Activated naive CD4-positive, alpha-beta T cell treated with anti-CD3 and anti-CD28 coated beads, Interleukin-2, amount 10 ng/mL, durations not matched to agents 7 days and 5 days (primary cell): Measurements from ENCODE around the gene MRPL10.

Experiments
- CTCF ChIA-PET: fragments of 350-600 bp; sonication (Branson Sonifier 250); formaldehyde crosslinking; loops from one replicate; lab custom pipeline; 2021; ENCODE audit warnings: antibody characterized with exemption; lab: Charles Lee
- DNase-seq: peaks from one replicate; pipeline ENCODE4 v3.0.0-alpha.2; 2020
- H3K27ac Mint-ChIP-seq: one replicate; pipeline ENCODE4 v1.8.0; 2021; ENCODE audit warnings: mild to moderate bottlenecking, moderate library complexity, mixed read lengths
- H3K27me3 Mint-ChIP-seq: one replicate; pipeline ENCODE4 v1.8.0; 2021; ENCODE audit warnings: mild to moderate bottlenecking, mixed read lengths
- H3K36me3 Mint-ChIP-seq: one replicate; pipeline ENCODE4 v1.8.0; 2021; ENCODE audit warnings: mixed read lengths
- H3K4me1 Mint-ChIP-seq: one replicate; pipeline ENCODE4 v1.8.0; 2021; ENCODE audit warnings: mixed read lengths
- H3K4me3 Mint-ChIP-seq: one replicate; pipeline ENCODE4 v1.8.0; 2021; ENCODE audit warnings: mild to moderate bottlenecking, moderate library complexity, mixed read lengths
- H3K9me3 Mint-ChIP-seq: one replicate; pipeline ENCODE4 v1.8.0; 2021; ENCODE audit warnings: mixed read lengths

The MRPL10 gene

DNA sequence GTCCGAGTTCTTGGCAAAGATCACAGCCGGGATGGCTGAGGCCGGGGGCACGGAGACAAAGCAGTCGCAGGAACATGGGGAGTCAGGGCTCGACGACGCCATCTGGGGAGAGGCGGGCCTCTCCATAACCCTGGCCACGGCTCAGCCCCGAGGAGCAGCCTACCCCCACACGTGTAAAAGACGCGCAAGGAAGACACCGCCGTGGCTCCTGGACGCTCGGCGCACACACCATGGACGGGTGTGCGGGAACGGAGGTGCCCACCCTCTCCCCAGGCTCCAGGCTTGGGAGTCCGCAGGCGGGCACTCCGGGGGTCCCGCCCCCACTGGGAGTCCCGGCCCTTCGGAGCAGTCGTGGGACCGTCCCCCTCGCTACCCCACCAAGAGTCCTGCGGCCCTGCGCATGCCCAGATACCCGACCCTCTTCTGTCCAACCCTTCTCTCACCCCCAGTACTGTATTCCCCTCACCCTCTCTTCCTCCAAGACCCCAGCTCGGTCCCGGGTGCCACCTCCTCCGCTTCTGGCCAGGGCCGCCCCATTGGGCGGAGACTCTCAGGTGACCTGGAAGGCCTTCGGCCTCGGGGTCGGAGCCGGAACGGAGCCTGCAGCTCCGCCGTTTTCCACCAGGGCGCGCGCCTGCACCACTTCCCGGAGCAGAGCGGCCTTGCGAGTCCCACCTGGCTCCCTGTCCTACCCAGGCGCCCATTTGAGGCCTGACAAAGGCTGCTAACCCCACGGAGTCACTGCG is 9.6 kb upstream of the MRPL10 start, which contains the start of gene SCRN2:
Gene SCRN2, minus strand, starts transcription at position 532 of the 746 bp plus-strand sequence. Its CDS starts 430 bp downstream, at position 102.
- Mint-ChIP-seq H3K4me3 (peak within 1 kb of the TSS; percentile 98), H3K9me3 (no peaks in the 10 kb centered on the region), H3K4me1 (peaks cover 42% of the 10 kb centered on the region)

DNA sequence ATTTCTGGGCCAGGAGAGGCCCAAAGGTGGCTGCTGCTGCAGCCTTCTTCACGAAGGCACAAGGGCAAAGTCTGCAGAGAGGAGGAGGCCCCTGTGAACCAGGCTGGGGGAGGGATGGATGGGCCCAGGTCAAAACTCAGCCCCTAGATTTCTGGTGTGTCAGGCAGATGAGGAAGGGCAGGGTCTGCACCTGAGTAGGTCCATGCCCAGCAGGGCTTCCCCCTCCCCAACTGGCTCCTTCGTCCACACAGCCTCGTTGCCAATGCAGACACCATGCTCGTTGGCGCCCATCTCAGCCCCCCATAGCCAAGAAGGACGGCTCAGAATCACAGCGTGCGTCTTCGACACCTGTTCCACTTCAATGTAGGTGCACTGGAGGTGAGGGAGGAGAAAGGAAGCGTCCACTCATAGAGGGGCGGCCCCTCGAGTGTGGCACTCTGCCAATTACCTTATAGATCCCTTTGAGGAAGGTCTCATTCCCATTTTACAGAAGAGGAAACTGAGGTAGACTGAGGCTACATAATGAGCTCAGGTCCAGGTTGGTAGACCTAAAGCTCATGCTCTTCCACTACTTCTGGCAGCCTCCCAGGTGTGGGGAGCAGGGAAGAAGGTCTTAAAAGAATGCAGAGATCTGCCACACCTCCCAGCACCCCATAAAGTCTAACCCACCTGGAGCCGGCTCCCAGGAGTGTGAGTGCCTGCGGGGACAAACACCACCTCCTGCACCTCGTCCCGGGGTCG is 8.8 kb upstream of the MRPL10 start:
- Mint-ChIP-seq H3K4me1 (peaks cover 49% of the 10 kb centered on the region), H3K9me3 (no peaks in the 10 kb centered on the region), H3K4me3 (peak overlapping the region; percentile 98), H3K27ac (peak overlapping the region; percentile 42), H3K36me3 (peaks cover 4% of the 10 kb centered on the region), H3K27me3 (peaks cover 18% of the 10 kb centered on the region)
- DNase-seq = no peak
- CTCF ChIA-PET = interaction anchor here (0.8 to 20.4 kb wide), 12 partner anchors 9 to 178 kb away, joined by 3 to 547 read pairs (median 6); partner anchors contain the start of genes CDK5RAP3, LRRC46, MRPL10 and PNPO

More for the DNA sequence above, 9.6 kb upstream of the MRPL10 start, which contains the start of gene SCRN2:
- H3K36me3 Mint-ChIP-seq = peaks cover 4% of the 10 kb centered on the region
- peaks cover 25% of the 10 kb centered on the region for H3K27me3 Mint-ChIP-seq
- CTCF ChIA-PET = interaction anchor here (0.6 to 20.4 kb wide), 19 partner anchors 10 to 314 kb away, joined by 3 to 547 read pairs (median 4); partner anchors contain the start of genes CDK5RAP3, LRRC46, MRPL10 and OSBPL7
- H3K27ac Mint-ChIP-seq = peak within 1 kb of the TSS; percentile 87
- peak; percentile 91 for DNase-seq

DNA sequence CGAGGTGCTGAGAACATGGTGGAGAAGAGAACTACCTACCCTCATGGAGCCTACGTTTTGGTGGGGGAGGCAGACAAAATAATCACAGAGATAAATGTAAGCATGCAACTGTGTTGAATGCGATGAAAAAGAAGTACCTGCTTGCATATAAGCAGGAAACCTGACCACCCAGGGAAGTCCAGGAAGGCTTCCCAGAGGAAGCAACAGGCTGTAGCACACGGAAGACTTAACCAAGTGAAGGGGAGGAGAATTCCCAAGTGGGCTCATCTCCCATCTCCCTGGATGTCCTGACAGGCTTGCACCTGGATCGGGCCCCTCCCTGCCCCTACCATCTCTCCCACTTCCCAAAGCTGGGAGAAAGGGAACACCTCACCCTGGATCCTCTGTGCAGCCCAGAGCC is 7.7 kb upstream of the MRPL10 start:
- Mint-ChIP-seq H3K4me1 (peaks cover 60% of the 10 kb centered on the region), H3K4me3 (no peak overlapping the region), H3K27ac (no peak overlapping the region), H3K36me3 (peaks cover 4% of the 10 kb centered on the region), H3K27me3 (peaks cover 7% of the 10 kb centered on the region), H3K9me3 (no peaks in the 10 kb centered on the region)
- CTCF ChIA-PET = interaction anchor here (2.8 to 20.4 kb wide), 2 partner anchors 48 to 136 kb away, joined by 7 to 547 read pairs; partner anchors contain the start of gene SP2
- no peak for DNase-seq

DNA sequence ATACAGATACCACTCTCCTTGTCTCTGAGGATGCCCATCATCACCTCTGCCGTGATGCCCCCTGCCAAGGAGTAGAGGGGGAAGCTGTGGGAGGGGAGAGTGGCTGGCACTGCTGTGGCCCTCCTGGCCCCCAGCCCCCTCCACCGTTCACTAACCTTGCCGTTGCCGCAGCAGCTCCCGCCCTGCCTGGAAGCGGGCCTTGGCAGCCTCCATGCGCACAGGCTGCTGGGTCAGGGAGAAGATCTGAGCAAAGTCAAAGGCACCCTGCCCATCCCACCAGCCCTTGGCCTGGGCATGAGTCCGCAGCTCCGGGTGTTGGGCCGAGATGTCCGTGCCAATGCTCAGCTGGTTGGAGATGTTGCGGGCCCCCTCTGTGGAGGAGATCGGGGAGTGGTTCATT is 7.3 kb upstream of the MRPL10 start:
- Mint-ChIP-seq H3K4me1 (peaks cover 64% of the 10 kb centered on the region), H3K4me3 (no peak overlapping the region), H3K27me3 (peaks cover 4% of the 10 kb centered on the region)

DNA sequence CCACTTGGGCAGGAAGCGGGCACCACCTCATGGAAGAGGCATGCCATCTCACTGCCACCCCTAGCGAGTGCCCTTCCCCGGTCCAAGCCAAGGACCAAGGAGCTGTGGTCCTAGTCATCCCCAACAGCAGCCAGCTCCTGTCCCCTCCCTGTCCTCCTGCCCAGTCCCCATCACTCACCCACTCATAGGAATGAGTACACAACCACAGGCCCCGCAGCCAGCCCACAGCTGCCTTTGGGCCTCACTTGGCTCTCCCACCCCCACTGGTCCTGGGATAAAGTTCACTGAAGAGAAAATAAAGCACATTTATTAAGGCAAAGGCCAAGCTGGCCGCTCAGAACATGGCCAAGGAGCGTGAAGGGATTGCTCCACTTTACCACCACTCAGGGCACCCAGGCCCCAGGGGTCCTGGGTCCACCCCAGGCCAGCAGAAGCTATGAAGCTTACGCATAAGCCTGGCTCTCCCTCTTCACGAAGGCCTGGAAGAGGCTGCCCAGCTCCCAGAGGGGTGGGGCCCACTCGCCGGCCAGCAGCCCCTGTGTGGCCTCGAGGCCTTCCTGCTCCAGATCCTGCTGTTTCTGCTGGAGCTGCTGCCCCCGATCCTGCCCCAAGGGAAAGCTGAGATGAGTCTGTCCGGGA is 6.2 kb upstream of the MRPL10 start:
- DNase-seq = no peak
- Mint-ChIP-seq H3K4me1 (peaks cover 64% of the 10 kb centered on the region), H3K36me3 (peaks cover 4% of the 10 kb centered on the region), H3K27me3 (no peaks in the 10 kb centered on the region), H3K9me3 (no peaks in the 10 kb centered on the region), H3K4me3 (no peak overlapping the region), H3K27ac (peak overlapping the region; percentile 26)
- CTCF ChIA-PET = interaction anchor here (1.0 to 20.4 kb wide), 3 partner anchors 8 to 112 kb away, joined by 3 to 547 read pairs (median 3); partner anchors contain the start of gene SP2

More for the DNA sequence above, 7.3 kb upstream of the MRPL10 start:
- Mint-ChIP-seq H3K9me3 (no peaks in the 10 kb centered on the region), H3K36me3 (peaks cover 4% of the 10 kb centered on the region), H3K27ac (no peak overlapping the region)
- DNase-seq = no peak
- CTCF ChIA-PET = interaction anchor here (20.4 kb wide), 1 partner anchor 49 kb away, joined by 547 read pairs; the partner anchor contains the start of gene SP2

DNA sequence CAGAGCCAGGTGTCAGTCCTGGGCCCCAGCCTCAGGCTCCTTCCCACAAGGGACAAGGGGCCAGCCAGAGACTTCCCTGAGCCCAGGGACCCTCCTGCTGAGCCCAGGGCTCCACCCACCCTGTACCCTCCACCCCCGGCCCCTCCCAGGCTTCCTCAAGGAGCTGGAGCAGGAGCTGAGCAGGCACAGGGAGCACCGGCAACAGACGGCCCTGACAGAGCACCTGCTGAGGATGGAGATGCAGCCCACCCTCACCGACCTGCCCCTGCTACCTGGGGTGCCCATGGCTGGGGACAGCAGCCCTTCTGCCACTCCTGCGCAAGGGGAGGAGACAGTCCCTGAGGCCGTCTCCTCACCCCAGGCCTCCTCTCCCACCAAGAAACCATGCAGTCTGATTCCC is 5.3 kb upstream of the MRPL10 start:
- Mint-ChIP-seq H3K4me1 (peaks cover 62% of the 10 kb centered on the region), H3K27me3 (no peaks in the 10 kb centered on the region), H3K4me3 (no peak overlapping the region), H3K27ac (no peak overlapping the region), H3K9me3 (no peaks in the 10 kb centered on the region), H3K36me3 (peaks cover 4% of the 10 kb centered on the region)
- no peak for DNase-seq
- CTCF ChIA-PET = interaction anchor here (1.1 to 20.4 kb wide), 2 partner anchors 51 to 113 kb away, joined by 3 to 547 read pairs; partner anchors contain the start of gene SP2

DNA sequence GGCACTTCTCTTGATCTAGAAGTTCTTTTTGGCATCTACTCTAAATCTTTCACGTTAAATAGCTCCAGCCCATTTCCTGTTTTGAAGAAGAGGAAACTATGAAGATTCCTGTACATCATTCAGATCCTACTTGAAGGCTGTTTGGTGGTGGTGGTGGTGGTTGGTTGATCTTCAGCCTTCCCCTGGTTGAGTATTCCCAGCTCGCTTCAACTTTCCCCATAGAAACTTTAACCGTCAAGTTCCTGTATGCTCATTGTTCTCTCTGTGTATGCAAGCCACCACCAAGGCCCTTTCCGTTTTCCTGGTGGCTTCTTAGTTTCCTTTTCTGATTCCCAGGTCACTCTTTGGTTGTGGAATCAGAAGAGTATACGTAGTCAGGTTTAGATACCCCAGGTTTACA is 3.4 kb upstream of the MRPL10 start:
- no peak for DNase-seq
- no peak overlapping the region for H3K4me3 Mint-ChIP-seq
- H3K27me3 Mint-ChIP-seq = no peaks in the 10 kb centered on the region
- H3K27ac Mint-ChIP-seq = no peak overlapping the region
- H3K36me3 Mint-ChIP-seq = peaks cover 4% of the 10 kb centered on the region
- peaks cover 63% of the 10 kb centered on the region for H3K4me1 Mint-ChIP-seq
- no peaks in the 10 kb centered on the region for H3K9me3 Mint-ChIP-seq
- CTCF ChIA-PET = interaction anchor here (0.8 kb wide), 2 partner anchors 55 to 136 kb away, joined by 3 read pairs; partner anchors contain the start of gene CDK5RAP3

DNA sequence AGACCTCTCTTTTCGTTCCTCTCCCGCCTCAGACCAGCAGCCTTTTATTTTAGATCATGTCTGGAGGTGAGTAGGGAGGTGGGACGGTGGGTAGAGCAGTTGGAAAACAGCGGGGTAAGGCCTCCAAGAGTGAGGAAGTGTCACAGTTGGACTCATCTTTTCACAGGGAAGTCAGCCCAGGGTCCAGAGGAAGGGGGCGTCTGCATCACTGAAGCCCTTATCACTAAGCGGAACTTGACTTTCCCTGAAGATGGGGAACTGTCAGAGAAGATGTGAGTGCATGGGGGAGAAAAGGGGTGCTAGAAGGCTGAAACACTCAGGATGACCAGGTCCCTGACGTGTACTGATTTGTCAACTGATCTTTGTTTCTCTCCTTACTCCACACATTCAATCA is 590 bp upstream of the MRPL10 start:
- DNase-seq = no peak
- H3K4me1 Mint-ChIP-seq = peaks cover 71% of the 10 kb centered on the region
- CTCF ChIA-PET = interaction anchor here (1.2 to 3.0 kb wide), 5 partner anchors 9 to 115 kb away, joined by 4 to 17 read pairs (median 4); partner anchors contain the start of genes OSBPL7, SCRN2 and SP2

DNA sequence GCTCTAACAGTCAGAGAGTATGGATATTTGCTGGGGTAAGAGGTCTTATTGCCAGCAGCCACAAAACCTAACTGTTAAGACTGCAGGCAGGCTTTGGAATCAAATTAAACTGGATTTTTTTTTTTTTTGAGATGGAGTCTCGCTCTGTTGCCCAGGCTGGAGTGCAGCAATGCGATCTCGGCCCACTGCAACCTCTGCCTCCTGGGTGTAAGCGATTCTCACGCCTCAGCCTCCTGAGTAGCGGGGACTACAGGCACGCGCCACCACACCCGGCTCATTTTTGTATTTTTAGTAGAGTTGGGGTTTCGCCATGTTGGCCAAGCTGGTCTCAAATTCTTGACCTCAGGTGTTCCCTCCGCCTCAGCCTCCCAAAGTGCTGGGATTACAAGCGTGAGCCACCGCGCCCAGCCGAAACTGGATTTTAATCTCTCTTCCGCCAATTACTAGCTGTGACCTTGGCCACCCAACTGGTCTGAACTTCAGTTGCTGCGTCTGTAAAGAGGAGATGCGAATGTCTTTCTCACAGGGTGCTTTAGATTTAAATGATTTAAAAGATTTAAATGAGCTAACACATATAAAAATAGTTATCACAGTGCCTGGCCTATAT is 842 bp downstream of the MRPL10 start:
- Mint-ChIP-seq H3K4me1 (peaks cover 65% of the 10 kb centered on the region), H3K36me3 (peaks cover 21% of the 10 kb centered on the region), H3K4me3 (peak overlapping the region; percentile 82), H3K27me3 (no peaks in the 10 kb centered on the region), H3K27ac (peak overlapping the region; percentile 89), H3K9me3 (no peaks in the 10 kb centered on the region)
- CTCF ChIA-PET = interaction anchor here (1.2 to 3.0 kb wide), 5 partner anchors 8 to 116 kb away, joined by 4 to 17 read pairs (median 4); partner anchors contain the start of genes OSBPL7, SCRN2 and SP2
- no peak for DNase-seq

More for the DNA sequence above, 590 bp upstream of the MRPL10 start:
- H3K27ac Mint-ChIP-seq = peak overlapping the region; percentile 89
- no peaks in the 10 kb centered on the region for H3K27me3 Mint-ChIP-seq
- H3K36me3 Mint-ChIP-seq = peaks cover 14% of the 10 kb centered on the region
- peak overlapping the region; percentile 82 for H3K4me3 Mint-ChIP-seq
- H3K9me3 Mint-ChIP-seq = no peaks in the 10 kb centered on the region

DNA sequence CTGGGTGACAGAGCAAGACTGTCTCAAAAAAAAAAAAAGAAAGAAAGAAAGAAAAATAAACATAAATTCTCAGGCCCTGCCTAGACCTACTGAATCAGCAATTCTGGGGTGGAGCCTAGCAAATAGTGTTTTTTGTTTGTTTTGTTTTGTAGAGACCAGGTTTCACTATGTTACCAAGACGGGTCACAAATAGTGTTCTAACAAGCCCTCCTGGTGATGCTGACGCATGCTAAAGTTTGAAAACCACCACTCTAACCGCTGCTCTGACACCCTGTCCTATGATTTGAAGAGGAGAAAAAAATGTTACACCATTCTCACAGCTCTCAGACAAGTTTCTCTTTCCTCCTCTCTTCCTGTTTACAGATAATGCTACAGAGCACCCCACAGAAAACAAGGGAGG is 1.5 kb downstream of the MRPL10 start:
- no peaks in the 10 kb centered on the region for H3K27me3 Mint-ChIP-seq
- no peaks in the 10 kb centered on the region for H3K9me3 Mint-ChIP-seq
- H3K4me1 Mint-ChIP-seq = peaks cover 58% of the 10 kb centered on the region
- peak overlapping the region; percentile 89 for H3K27ac Mint-ChIP-seq
- DNase-seq = peak; percentile 45
- CTCF ChIA-PET = interaction anchor here (3.0 kb wide), 1 partner anchor 8 kb away, joined by 17 read pairs; the partner anchor contains the start of gene OSBPL7
- peak overlapping the region; percentile 82 for H3K4me3 Mint-ChIP-seq
- H3K36me3 Mint-ChIP-seq = peaks cover 26% of the 10 kb centered on the region

DNA sequence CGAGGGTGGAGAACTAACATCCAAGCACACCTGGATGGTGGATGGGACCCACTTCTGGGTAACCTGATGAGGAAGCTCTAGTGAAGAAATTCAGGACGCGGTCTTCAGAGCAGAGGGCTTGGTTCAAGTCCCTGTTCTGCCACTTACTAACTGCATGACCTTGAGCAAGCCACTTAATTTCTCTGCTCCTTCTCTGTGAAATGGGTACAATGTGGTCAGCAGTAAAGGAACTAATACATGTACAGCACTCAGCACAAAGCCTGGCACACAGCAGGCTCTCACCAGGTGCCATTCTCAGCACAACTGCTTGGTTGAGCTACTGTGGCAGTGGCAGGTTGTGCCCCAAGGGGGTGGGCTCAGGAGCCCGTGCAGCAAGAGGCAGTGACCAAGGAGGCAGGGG is 7.8 kb downstream of the MRPL10 start:
- no peak for DNase-seq
- Mint-ChIP-seq H3K9me3 (no peaks in the 10 kb centered on the region), H3K36me3 (peaks cover 36% of the 10 kb centered on the region), H3K4me1 (peaks cover 37% of the 10 kb centered on the region), H3K4me3 (no peak overlapping the region), H3K27me3 (no peaks in the 10 kb centered on the region), H3K27ac (no peak overlapping the region)
- CTCF ChIA-PET = interaction anchor here (2.5 kb wide), 1 partner anchor 8 kb away, joined by 17 read pairs; the partner anchor contains the start of genes LRRC46 and MRPL10

DNA sequence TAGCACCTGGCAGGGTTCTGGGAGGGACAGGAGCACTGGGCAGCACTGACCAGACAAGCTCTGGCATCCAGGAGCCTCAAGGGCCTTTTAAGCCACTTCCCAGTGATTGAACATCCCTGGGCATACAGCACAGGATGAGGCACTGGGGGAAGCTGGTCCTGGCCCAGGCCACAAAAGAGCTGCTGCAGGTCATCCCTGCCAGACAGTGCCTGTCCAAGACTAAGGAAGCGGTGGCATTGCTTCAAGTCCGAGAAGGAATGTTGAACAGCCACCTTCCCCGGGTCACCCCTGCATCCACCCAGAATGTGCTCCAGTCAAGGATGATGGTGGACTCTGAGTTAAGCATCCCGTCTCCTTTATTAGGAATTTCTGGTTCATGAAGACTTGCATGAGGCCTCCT is 8.6 kb downstream of the MRPL10 start:
- Mint-ChIP-seq H3K27me3 (no peaks in the 10 kb centered on the region), H3K27ac (no peak overlapping the region), H3K36me3 (peaks cover 32% of the 10 kb centered on the region), H3K9me3 (no peaks in the 10 kb centered on the region), H3K4me3 (peak overlapping the region; percentile 41), H3K4me1 (peaks cover 33% of the 10 kb centered on the region)
- no peak for DNase-seq
- CTCF ChIA-PET = interaction anchor here (1.0 to 2.5 kb wide), 4 partner anchors 9 to 67 kb away, joined by 4 to 17 read pairs (median 8); partner anchors contain the start of genes LRRC46, MRPL10 and SCRN2
